Choroid plexus epithelial cell (primary cell): ENCODE data around the gene TC2N.

Source experiments
- DNase-seq: peaks from one replicate; pipeline ENCODE4 v3.0.0-alpha.2; 2010; ENCODE audit warnings: low read depth
- H3K4me3 ChIP-seq: 2 replicates; pipeline ENCODE4 v1.5.1; 2011; ENCODE audit warnings: low read depth, mild to moderate bottlenecking, control low read depth, low read length, moderate library complexity
- CTCF ChIP-seq: conservative IDR thresholded peaks from 2 replicates; pipeline ENCODE4 v1.5.1; 2011; ENCODE audit warnings: low read depth, mild to moderate bottlenecking, control low read depth, inconsistent platforms, low read length, moderate library complexity

TC2N gene

GRCh38 chr14:91835920-91836843 is 31.2 kb downstream of the TC2N start:
- TF ChIP-seq CTCF: no peak
- H3K4me3 ChIP-seq: peak overlapping the region; percentile 48
- peak; percentile 20 for DNase-seq

- no peak overlapping the region for H3K4me3 ChIP-seq
- no peak for DNase-seq
- TF ChIP-seq CTCF: no peak
Measured at GRCh38 chr14:91835197-91835919, 32.0 kb downstream of the TC2N start.

GRCh38 chr14:91834571-91834970 is 32.8 kb downstream of the TC2N start:
- no peak overlapping the region for H3K4me3 ChIP-seq
- TF ChIP-seq CTCF: no peak
- no peak for DNase-seq

DNA sequence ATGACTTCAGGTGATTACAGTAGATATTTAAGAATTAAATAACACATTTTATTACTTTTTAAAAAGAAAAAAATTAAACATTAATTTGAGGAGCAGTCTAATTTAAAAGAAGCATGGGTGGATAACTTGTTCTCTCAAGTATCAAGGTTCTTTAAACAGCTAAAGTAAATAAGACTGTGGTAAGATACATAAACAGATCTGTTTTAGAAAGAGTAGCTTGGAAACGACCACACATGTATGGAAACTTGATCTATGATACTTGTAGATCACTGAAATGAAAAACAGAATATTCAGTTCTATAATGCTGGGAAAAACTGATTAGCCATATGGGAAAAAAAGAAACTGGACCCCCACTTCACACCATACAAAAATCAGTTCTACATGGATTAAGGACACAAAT is 36.0 kb downstream of the TC2N start:
- H3K4me3 ChIP-seq: no peak overlapping the region
- TF ChIP-seq CTCF: no peak
- no peak for DNase-seq

GRCh38 chr14:91830777-91831176 is 36.6 kb downstream of the TC2N start:
- TF ChIP-seq CTCF: no peak
- no peak overlapping the region for H3K4me3 ChIP-seq
- no peak for DNase-seq

DNA sequence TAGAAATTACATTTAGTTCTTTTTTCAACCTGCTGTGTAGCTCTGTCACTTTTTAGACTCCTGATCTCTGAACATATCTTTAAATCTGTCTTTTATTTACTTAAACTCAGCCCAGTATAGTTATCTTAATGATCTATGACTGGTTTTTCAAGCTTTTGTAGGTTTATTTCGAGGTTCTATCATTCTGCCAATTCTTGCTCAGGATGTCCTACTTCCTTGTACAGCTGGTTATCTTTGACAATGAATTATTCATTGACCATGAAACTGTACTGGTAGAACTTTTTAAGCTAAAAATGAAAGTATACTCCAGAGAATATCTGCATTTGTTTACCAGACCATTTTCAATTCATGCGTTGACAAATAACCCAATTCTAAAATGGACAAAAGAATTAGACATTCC is 37.8 kb downstream of the TC2N start:
- no peak for DNase-seq
- TF ChIP-seq CTCF: no peak
- no peak overlapping the region for H3K4me3 ChIP-seq
